SJCRH30 (cell line): ENCODE results near the gene LHFPL3. TPM values are rescaled to one million over a fixed set of nuclear protein-coding genes. Genes with fewer than 3 reads are reported as not detected.
A peak's percentile ranks its signal among the peaks of the same experiment; 100 is the strongest.
"Not testable (repeated sequence)": the region's sequence is repeated elsewhere in the genome, so short reads cannot be mapped to it uniquely, and the experiment has no call there.

Experiments
- DNase-seq, 2 experiments: peaks; one replicate each; pipeline ENCODE4 v3.0.0-alpha.2; 2015 to 2020
- H3K27ac ChIP-seq: fragments of 250-450 bp; sonication (Bioruptor Pico); 2 replicates; pipeline ENCODE4 v1.5.1; 2020; ENCODE audit warnings: mild to moderate bottlenecking, moderate library complexity
- H3K27me3 ChIP-seq: fragments of 250-450 bp; sonication (Bioruptor Pico); 2 replicates; pipeline ENCODE4 v1.5.1; 2020; ENCODE audit warnings: mild to moderate bottlenecking, moderate library complexity
- H3K36me3 ChIP-seq: fragments of 250-450 bp; sonication (Bioruptor Pico); 2 replicates; pipeline ENCODE4 v1.5.1; 2020; ENCODE audit warnings: mild to moderate bottlenecking, moderate library complexity
- H3K4me1 ChIP-seq: fragments of 250-450 bp; sonication (Bioruptor Pico); 2 replicates; pipeline ENCODE4 v1.5.1; 2020; ENCODE audit warnings: mild to moderate bottlenecking, moderate library complexity
- H3K4me3 ChIP-seq: fragments of 250-450 bp; sonication (Bioruptor Pico); 2 replicates; pipeline ENCODE4 v1.5.1; 2020; ENCODE audit warnings: mild to moderate bottlenecking, moderate library complexity
- H3K9me3 ChIP-seq: fragments of 250-450 bp; sonication (Bioruptor Pico); replicated peaks from 2 replicates; pipeline ENCODE4 v1.5.1; 2020; ENCODE audit warnings: mild to moderate bottlenecking, moderate library complexity
- total RNA-seq: library from RNA; depleted of rRNA; stranded (reverse); fragments of >200 nt; shearing (Covaris generic); gene quantifications from 2 replicates; pipeline ENCODE4 v1.2.3, GENCODE V29; 2014; rRNA removed

Gene LHFPL3
- total RNA-seq, 1 experiment from 2014 or later, result 0.22 TPM

GRCh38 chr7:104936546-104936945, 608.1 kb downstream of the LHFPL3 start:
- no peak overlapping the region for H3K4me3 ChIP-seq
- no peaks in the 10 kb centered on the region for H3K4me1 ChIP-seq
- no peak for DNase-seq
- H3K27me3 ChIP-seq, result no peaks in the 10 kb centered on the region
- no peak overlapping the region for H3K27ac ChIP-seq
- H3K9me3 ChIP-seq, result no peaks in the 10 kb centered on the region
- no peaks in the 10 kb centered on the region for H3K36me3 ChIP-seq

DNA sequence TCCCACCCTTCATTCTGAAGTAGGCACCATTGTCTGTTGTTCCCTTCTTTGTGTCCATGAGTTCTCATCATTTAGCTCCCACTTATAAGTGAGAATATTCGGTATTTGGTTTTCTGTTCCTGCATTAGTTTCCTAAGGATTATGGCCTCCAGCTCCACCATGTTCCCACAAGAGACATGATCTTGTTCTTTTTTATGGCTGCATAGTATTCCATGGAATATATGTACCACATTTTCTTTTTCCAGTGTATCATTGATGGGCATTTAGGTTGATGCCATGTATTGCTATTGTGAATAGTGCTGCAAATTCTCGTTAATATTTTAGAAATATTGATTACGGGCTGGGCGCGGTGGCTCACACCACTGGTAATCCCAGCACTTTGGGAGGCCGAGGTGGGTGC, 609.1 kb downstream of the LHFPL3 start:
- H3K27ac ChIP-seq, H3K36me3 ChIP-seq, DNase-seq, H3K27me3 ChIP-seq, H3K4me3 ChIP-seq, H3K9me3 ChIP-seq, H3K4me1 ChIP-seq: not testable (repeated sequence)

DNA sequence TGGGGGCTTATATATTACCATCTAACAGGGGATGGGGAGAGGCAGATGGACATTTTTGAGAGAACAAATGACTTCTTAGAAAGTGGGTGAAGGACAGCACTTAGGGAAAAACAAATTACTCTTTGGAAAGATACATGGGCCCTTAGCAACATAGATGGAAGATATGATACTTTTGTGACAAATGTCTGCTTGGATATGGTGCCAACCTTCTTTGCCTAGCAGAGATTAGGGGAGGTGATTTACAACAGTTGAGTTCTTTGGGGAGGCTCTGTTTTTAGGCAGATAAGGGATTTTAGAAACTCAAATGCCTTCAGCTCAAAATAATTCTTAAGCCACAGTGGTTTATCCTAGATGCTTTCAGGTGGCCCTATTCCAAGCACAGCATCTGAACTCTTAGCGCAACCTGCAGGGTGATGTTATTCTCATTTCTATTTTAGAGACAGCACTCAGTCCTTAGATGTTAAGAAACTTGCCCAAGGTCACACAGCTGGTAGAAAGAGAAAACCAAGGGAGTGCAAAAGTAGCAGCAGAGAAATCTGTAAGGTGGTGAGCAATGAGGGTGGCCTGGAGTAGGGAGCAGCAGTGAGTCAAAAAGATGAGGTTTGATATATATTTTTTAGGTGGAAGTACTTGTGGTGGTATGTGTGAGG, 610.5 kb downstream of the LHFPL3 start:
- Histone ChIP-seq H3K4me3 (no peak overlapping the region), H3K9me3 (no peaks in the 10 kb centered on the region), H3K36me3 (no peaks in the 10 kb centered on the region), H3K27ac (no peak overlapping the region), H3K27me3 (no peaks in the 10 kb centered on the region), H3K4me1 (no peaks in the 10 kb centered on the region)
- no peak for DNase-seq

DNA sequence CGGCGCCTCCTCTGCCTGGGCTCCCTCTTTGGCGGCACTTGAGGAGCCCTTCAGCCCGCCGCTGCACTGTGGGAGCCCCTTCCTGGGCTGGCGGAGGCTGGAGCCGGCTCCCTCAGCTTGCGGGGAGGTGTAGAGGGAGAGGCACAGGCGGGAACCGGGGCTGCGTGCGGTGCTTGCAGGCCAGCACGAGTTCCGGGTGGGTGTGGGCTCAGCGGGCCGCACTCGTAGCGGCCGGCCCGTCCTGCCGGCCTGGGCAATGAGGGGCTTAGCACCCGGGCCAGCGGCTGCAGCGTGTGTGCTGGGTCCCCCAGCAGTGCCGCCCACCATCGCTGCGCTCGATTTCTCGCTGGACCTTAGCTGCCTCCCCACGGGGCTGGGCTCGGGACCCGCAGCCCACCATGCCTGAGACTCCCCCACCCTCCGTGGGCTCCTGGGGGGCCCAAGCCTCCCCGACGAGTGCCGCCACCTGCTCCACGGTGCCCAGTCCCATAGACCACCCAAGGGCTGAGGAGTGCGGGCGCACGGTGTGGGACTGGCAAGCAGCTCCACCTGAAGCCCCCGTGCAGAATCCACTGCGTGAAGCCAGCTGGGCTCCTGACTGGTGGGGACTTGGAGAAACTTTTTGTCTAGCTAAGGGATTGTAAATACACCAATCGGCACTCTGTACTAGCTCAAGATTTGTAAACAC, 611.8 kb downstream of the LHFPL3 start:
- Histone ChIP-seq H3K27ac (no peak overlapping the region), H3K36me3 (no peaks in the 10 kb centered on the region), H3K4me3 (no peak overlapping the region), H3K27me3 (no peaks in the 10 kb centered on the region), H3K4me1 (no peaks in the 10 kb centered on the region), H3K9me3 (no peaks in the 10 kb centered on the region)
- DNase-seq, result no peak

DNA sequence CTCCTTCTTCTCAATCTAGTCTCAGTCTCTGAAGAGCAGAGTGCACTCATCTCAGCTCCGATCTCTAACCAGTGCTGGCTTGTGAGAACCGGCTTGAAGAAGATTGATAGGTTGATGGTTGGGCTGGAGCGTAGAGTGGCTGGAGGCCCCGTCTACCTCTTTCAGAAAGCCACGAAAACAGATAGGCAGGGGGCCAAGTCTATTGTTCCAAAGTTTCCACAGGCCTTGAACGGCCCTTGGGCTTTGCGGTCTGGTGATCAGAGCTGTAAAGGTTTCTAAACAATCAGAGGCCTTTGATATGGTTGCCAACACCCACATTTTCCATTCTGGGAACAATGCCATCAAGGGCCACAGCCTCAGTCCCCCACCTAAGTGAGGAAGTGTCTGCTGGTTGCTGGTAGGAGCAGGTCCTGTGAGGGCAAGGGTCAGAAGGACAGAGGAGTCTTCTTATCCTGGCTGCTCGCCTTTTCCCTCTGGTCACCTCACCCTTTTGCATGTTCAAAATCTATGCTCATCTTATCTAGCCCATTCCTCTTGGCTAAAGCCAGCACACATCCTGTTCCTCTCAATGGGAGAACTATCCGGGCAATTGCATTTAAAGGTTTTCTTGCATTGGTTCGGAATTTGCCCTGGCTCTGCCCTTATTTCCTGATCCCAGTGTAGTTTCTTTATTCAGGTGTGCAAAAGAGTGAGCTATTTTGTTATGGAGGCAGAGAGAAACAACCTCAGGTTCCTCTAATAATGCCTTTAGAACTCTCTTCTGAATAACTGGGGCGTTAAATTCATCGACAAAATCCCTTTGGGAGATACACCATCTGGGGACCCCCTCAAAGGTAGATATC, 615.3 kb downstream of the LHFPL3 start:
- no peak overlapping the region for H3K27ac ChIP-seq
- no peaks in the 10 kb centered on the region for H3K4me1 ChIP-seq
- H3K4me3 ChIP-seq, result no peak overlapping the region
- no peaks in the 10 kb centered on the region for H3K27me3 ChIP-seq
- no peaks in the 10 kb centered on the region for H3K36me3 ChIP-seq
- DNase-seq, result no peak
- no peaks in the 10 kb centered on the region for H3K9me3 ChIP-seq

GRCh38 chr7:104945599-104945956, 617.2 kb downstream of the LHFPL3 start:
- no peaks in the 10 kb centered on the region for H3K4me1 ChIP-seq
- no peaks in the 10 kb centered on the region for H3K36me3 ChIP-seq
- H3K9me3 ChIP-seq, result no peaks in the 10 kb centered on the region
- no peak overlapping the region for H3K27ac ChIP-seq
- H3K27me3 ChIP-seq, result no peaks in the 10 kb centered on the region
- no peak for DNase-seq
- peak overlapping the region; percentile 44 for H3K4me3 ChIP-seq

GRCh38 chr7:104946338-104946737, 617.9 kb downstream of the LHFPL3 start:
- Histone ChIP-seq H3K9me3 (no peaks in the 10 kb centered on the region), H3K27ac (no peak overlapping the region), H3K27me3 (no peaks in the 10 kb centered on the region), H3K4me1 (no peaks in the 10 kb centered on the region), H3K36me3 (no peaks in the 10 kb centered on the region), H3K4me3 (no peak overlapping the region)
- DNase-seq, result no peak

GRCh38 chr7:104950006-104950405, 621.6 kb downstream of the LHFPL3 start:
- no peak for DNase-seq
- no peak overlapping the region for H3K27ac ChIP-seq
- no peak overlapping the region for H3K4me3 ChIP-seq
- H3K36me3 ChIP-seq, result no peaks in the 10 kb centered on the region
- no peaks in the 10 kb centered on the region for H3K9me3 ChIP-seq
- H3K4me1 ChIP-seq, result no peaks in the 10 kb centered on the region
- no peaks in the 10 kb centered on the region for H3K27me3 ChIP-seq

GRCh38 chr7:104950754-104951153, 622.4 kb downstream of the LHFPL3 start:
- Histone ChIP-seq H3K36me3 (no peaks in the 10 kb centered on the region), H3K9me3 (no peaks in the 10 kb centered on the region), H3K4me3 (no peak overlapping the region), H3K4me1 (no peaks in the 10 kb centered on the region), H3K27ac (no peak overlapping the region), H3K27me3 (no peaks in the 10 kb centered on the region)
- DNase-seq, result no peak

DNA sequence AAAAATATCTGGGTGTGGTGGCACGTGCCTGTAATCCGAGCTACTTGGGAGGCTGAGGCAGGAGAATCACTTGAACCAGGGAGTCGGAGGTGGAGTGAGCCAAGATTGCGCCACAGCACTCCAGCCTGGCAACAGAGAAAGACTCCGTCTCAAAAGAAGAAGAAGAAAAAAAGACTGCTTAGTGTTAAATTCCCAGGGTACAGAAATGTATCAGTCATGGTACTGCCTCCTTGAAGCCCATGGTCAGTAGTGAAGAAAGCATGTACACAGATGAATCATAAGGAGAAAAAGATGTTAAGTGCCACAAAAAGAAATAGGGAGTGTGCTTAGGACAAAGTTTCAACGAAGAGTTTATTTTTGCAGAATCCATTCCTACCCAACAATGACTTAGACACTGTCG, 623.1 kb downstream of the LHFPL3 start:
- no peak for DNase-seq
- H3K4me3 ChIP-seq, result no peak overlapping the region
- H3K27me3 ChIP-seq, result no peaks in the 10 kb centered on the region
- 0 out of 2 replicates have a peak, but pooled peaks cover 6% of the 10 kb centered on the region for H3K9me3 ChIP-seq
- no peaks in the 10 kb centered on the region for H3K4me1 ChIP-seq
- no peaks in the 10 kb centered on the region for H3K36me3 ChIP-seq
- no peak overlapping the region for H3K27ac ChIP-seq

DNA sequence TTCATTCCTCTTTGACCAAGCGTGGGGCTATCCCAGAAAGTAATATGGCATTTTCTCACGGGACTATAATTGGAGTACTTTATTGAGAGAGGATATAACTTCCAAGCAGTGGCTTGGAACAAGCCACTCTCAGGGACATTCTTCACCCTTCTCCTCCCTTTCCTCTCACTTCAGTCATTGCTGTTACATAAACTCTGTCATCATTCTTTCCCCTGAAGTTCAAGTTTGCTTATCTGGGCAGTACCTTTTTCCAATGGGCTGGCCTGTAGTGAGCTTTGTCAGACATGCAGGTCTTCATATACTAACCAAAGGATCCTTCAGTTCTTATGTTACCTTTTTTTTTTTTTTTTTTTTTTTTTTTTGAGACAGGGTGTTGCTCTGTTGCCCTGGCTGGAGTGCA, 626.9 kb downstream of the LHFPL3 start:
- no peaks in the 10 kb centered on the region for H3K36me3 ChIP-seq
- no peaks in the 10 kb centered on the region for H3K27me3 ChIP-seq
- H3K4me3 ChIP-seq, result no peak overlapping the region
- no peak for DNase-seq
- no peaks in the 10 kb centered on the region for H3K4me1 ChIP-seq
- no peak overlapping the region for H3K27ac ChIP-seq
- peaks cover 6% of the 10 kb centered on the region; the same call in 1 of the 2 replicates for H3K9me3 ChIP-seq

Other genes with a start within 250 kb of the LHFPL3 start
- 55.5 and 77.1 TPM in 2 replicates for gene ORC5, start 120.6 kb upstream of the LHFPL3 start, total RNA-seq